NCI-H2029 treated with DMSO at 0.1 percent for 48 hours (cell line): ENCODE measurements around the gene TGM2.

ENCODE experiments used
- DNase-seq: peaks from one replicate; lab custom pipeline; 2025; lab: John Stamatoyannopoulos, UW

Gene TGM2

DNA sequence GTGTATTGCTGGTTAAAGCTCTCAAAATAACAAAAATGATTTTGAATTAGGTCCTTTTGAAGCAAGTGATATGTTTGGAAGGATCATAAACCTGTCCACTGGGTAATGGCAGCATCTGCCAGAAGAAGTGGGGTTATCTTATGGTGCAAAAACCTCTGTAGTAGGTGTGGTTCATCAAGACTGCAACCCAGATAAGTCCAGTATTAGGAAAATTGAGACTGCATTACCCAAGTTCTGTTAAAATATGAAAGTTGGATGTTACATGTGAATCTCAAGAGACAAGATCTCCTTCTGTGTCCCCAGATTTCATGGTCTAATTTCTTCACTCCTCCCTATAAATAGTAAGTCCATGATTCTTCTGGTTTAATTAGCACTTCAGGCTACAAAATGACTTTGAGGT lies 72.2 kb downstream of the TGM2 start:
- DNase-seq: no peak

DNA sequence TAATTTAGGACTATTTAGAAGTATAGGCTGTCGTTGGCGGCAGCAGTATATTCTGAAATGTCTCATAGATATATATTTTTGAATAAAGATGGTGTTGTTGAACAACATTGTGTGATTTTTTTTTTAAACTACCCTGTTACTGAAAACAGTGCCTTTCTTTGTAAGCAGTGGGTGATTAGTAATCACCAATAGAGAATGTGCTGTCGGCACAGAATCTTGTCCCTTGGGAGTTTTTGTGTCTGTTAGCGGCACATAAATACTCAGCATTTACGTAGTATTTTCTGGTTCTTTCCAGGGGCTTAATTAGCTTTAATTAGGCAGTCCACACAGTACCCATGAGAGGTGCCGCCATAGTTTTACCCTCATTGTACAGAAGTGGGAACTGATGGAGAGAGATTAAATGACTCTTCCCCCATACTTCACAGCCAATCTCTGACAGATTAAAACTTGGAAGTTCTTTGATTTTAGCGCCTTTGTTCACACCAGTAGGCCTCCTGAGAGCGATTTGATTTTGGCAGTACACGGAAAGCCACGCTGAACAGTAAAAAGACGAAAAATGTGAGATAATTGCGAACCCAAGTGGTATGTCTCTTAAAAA lies 72.7 kb downstream of the TGM2 start:
- DNase-seq: no peak

- no peak for DNase-seq
Measured at GRCh38 chr20:38091441-38092216, 73.4 kb downstream of the TGM2 start.

- DNase-seq: no peak
Measured at GRCh38 chr20:38090061-38090460, 75.0 kb downstream of the TGM2 start.

DNA sequence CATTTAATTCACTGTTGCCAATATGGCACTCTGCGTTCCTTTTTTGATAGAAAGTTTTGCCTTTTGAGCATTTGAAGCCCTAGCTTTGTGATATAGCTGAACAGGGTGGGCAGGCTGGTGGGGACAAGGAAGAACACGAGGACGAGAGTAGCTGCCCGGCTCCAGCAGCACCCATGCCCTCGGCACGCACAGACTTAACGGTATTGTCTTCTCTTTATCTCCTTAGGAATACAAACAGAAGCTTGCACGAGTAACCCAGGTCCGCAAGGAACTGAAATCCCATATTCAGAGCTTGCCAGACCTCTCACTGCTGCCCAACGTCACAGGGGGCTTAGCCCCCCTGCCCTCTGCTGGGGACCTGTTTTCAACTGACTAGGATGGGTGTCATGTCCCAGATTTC lies 75.6 kb downstream of the TGM2 start:
- DNase-seq: no peak

- no peak for DNase-seq
Measured at GRCh38 chr20:38085026-38085425, 80.0 kb downstream of the TGM2 start.

DNA sequence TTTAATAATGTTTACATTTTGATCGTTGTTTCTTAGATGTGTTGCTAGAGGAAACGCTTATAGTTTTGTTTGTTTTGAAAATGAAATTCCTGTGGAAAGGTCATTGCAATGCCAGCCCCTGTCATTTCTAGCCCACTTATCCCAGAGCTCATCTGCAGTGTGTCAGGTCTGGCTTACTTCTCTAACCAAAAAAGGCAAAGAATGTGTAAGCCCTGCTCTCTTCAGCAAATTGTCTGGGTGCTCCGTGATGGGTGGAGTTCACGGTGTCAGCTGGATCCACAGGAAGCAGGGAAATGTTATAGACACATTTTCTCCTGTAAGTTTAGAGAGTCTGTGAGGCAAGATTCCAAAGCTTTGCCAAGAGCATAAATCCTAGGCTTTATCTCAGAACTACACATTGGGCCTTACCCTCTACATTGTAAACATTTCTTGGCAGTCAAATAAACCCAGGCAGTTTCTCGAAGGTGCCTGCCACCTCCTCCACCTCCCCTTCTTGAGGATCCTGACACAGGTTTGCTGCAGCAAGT lies 80.6 kb downstream of the TGM2 start:
- no peak for DNase-seq

GRCh38 chr20:38083338-38084048 lies 81.6 kb downstream of the TGM2 start:
- no peak for DNase-seq

DNA sequence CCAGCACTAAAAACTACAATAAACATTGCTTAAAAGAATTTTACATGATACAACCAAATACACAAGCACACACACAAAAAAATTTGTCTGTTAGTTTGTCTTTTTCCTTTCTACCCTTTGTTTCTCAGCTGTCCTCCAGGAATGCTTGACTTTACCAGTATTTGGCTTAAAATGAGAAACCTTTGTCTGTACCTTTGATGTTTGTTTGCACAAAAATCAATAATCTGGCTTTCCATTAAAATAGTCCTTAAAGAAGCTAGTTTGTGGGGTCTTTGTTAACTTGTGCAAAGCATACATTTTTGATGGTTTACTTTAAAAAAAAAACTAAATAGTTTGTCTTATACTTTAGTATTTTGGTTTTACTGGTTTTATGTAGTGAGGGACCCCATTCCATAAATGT lies 82.2 kb downstream of the TGM2 start:
- no peak for DNase-seq

DNA sequence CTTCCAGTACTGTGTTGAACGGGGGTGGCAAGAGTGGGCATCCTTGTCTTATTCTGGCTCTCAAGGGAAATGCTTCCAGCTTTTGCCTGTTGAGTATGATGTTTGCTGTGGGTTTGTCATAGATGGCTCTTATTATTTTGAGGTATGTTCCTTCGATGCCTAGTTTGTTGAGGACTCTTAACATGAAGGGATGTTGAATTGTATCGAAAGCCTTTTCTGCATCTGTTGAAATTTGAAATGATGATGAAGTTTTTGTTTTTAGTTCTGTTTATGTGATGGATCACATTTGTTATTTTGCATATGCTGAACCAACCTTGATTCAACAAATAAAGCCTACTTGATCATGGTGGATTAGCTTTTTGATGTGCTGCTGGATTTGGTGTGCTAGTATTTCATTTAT lies 83.5 kb downstream of the TGM2 start:
- DNase-seq: no peak

- DNase-seq: no peak
Measured at GRCh38 chr20:38079353-38079752, 85.7 kb downstream of the TGM2 start.

DNA sequence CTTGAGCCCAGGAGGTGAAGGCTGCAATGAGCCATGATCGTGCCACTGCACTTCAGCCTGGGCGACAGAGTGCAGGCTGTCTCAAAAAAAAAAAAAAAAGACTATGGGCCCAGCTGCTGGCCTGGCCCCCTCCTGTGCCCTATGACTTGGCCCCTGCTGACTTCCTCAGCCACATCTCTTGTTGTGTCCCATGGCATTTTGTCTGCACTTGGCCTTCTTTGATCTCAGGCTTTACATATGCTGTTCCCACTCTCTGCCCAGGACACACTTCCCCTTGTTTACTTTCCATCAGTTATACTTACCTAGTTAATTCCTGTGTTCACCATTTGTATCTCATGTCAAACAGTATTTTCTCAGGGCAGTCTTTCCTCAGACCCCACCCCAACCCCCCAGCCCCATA lies 87.0 kb downstream of the TGM2 start:
- DNase-seq: no peak
